ENCODE data around the gene TIMM23. TPM values are rescaled to one million over a fixed set of nuclear protein-coding genes. Genes with fewer than 3 reads are reported as not detected.

Gene TIMM23
- total and polyA plus RNA-seq, 4 donors = 64.3 to 78.9 (median 72.1) TPM

- Histone ChIP-seq H3K36me3 (ENCODE audit: control insufficient read depth, insufficient read depth, low read length) (peaks cover 12% of the 10 kb centered on the region), H3K4me1 (ENCODE audit: control insufficient read depth, insufficient read depth, low read length) (peaks cover 11% of the 10 kb centered on the region), H3K27me3 (ENCODE audit: control insufficient read depth, insufficient read depth, low read length) (no peaks in the 10 kb centered on the region), H3K4me3 (ENCODE audit: low read depth, low read length) (no peak overlapping the region), H3K27ac (ENCODE audit: low read depth, low read length) (no peak overlapping the region), H3K9me3 (ENCODE audit: control insufficient read depth, insufficient read depth, low read length) (no peaks in the 10 kb centered on the region)
- DNase-seq (ENCODE audit: low read depth in 4 of 6, low spot score in 6 of 6) = no peak
- WGBS (ENCODE audit: insufficient coverage) = no CpG with 5 or more reads among the region's 2 CpGs
These were observed 46.3 kb downstream of the TIMM23 start for GRCh38 chr10:46018453-46019176.

- DNase-seq (ENCODE audit: low read depth in 4 of 6, low spot score in 6 of 6) = no peak
- H3K4me1 ChIP-seq (ENCODE audit: control insufficient read depth, insufficient read depth, low read length) = peaks cover 11% of the 10 kb centered on the region
- H3K9me3 ChIP-seq (ENCODE audit: control insufficient read depth, insufficient read depth, low read length) = no peaks in the 10 kb centered on the region
- H3K4me3 ChIP-seq (ENCODE audit: low read depth, low read length) = no peak overlapping the region
- peaks cover 8% of the 10 kb centered on the region for H3K36me3 ChIP-seq (ENCODE audit: control insufficient read depth, insufficient read depth, low read length)
- WGBS (ENCODE audit: insufficient coverage) = 96% methylated on average over 3 of the region's 3 CpGs
- H3K27me3 ChIP-seq (ENCODE audit: control insufficient read depth, insufficient read depth, low read length) = no peaks in the 10 kb centered on the region
- no peak overlapping the region for H3K27ac ChIP-seq (ENCODE audit: low read depth, low read length)
These were observed 46.9 kb downstream of the TIMM23 start for GRCh38 chr10:46019177-46019528.

GRCh38 chr10:46019569-46020343, 47.5 kb downstream of the TIMM23 start:
- Histone ChIP-seq H3K36me3 (ENCODE audit: control insufficient read depth, insufficient read depth, low read length) (peaks cover 5% of the 10 kb centered on the region), H3K27me3 (ENCODE audit: control insufficient read depth, insufficient read depth, low read length) (no peaks in the 10 kb centered on the region), H3K4me3 (ENCODE audit: low read depth, low read length) (no peak overlapping the region), H3K4me1 (ENCODE audit: control insufficient read depth, insufficient read depth, low read length) (peaks cover 11% of the 10 kb centered on the region), H3K27ac (ENCODE audit: low read depth, low read length) (no peak overlapping the region), H3K9me3 (ENCODE audit: control insufficient read depth, insufficient read depth, low read length) (no peaks in the 10 kb centered on the region)
- peak in 1 of 6 donors; percentile 11 for DNase-seq (ENCODE audit: low read depth in 4 of 6, low spot score in 6 of 6)
- 77% methylated on average over 5 of the region's 7 CpGs for WGBS (ENCODE audit: insufficient coverage)

GRCh38 chr10:46020344-46020657, 48.0 kb downstream of the TIMM23 start:
- Histone ChIP-seq H3K9me3 (ENCODE audit: control insufficient read depth, insufficient read depth, low read length) (no peaks in the 10 kb centered on the region), H3K27ac (ENCODE audit: low read depth, low read length) (no peak overlapping the region), H3K36me3 (ENCODE audit: control insufficient read depth, insufficient read depth, low read length) (peaks cover 5% of the 10 kb centered on the region), H3K4me3 (ENCODE audit: low read depth, low read length) (no peak overlapping the region), H3K4me1 (ENCODE audit: control insufficient read depth, insufficient read depth, low read length) (peaks cover 11% of the 10 kb centered on the region), H3K27me3 (ENCODE audit: control insufficient read depth, insufficient read depth, low read length) (no peaks in the 10 kb centered on the region)
- no peak for DNase-seq (ENCODE audit: low read depth in 4 of 6, low spot score in 6 of 6)
- WGBS (ENCODE audit: insufficient coverage) = 90% methylated on average over 2 of the region's 3 CpGs

DNA sequence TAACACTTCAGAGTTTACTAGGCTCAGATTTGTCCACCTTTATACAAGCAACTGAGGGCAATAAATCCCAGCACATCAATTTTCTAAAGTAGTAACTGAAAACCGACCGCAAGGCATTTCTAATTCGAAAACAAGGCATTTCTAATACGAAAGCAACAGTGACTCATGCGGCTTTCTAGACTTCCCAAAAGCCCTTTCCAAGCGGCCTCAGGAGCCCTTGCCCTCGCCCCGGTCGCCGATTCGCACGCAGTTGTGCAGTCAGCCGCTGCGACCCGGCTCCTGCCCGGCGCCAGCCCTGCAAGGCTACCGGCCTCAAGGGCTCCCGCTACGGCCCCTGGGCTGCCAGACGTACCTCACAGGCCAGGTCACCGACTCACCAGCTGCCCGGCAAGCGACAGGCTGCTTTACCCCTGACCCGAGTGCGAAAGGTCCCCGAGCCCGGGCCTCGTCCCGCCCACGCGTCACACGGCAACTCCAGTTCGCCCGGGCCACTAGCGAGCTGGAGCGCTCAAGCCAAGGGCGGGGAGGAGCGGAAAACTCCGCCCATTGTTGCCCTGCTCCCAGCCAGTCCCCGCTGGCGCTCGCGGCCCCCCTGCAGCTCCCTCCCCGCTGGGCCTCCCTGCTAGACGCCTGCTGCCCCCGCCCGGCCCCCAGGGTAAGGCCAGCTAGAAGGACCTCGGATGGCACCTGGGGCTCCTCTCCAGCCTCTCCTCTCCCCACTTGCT, 50.9 kb downstream of the TIMM23 start:
- no peak overlapping the region for H3K27ac ChIP-seq (ENCODE audit: low read depth, low read length)
- peaks cover 3% of the 10 kb centered on the region for H3K36me3 ChIP-seq (ENCODE audit: control insufficient read depth, insufficient read depth, low read length)
- WGBS (ENCODE audit: insufficient coverage) = 2% methylated on average over 46 of the region's 49 CpGs
- no peaks in the 10 kb centered on the region for H3K27me3 ChIP-seq (ENCODE audit: control insufficient read depth, insufficient read depth, low read length)
- peaks cover 11% of the 10 kb centered on the region for H3K4me1 ChIP-seq (ENCODE audit: control insufficient read depth, insufficient read depth, low read length)
- no peaks in the 10 kb centered on the region for H3K9me3 ChIP-seq (ENCODE audit: control insufficient read depth, insufficient read depth, low read length)
- DNase-seq (ENCODE audit: low read depth in 4 of 6, low spot score in 6 of 6) = peak in 4 of 6 donors; percentile 39 to 87 (median 62)
- H3K4me3 ChIP-seq (ENCODE audit: low read depth, low read length) = peak overlapping the region; percentile 66

DNA sequence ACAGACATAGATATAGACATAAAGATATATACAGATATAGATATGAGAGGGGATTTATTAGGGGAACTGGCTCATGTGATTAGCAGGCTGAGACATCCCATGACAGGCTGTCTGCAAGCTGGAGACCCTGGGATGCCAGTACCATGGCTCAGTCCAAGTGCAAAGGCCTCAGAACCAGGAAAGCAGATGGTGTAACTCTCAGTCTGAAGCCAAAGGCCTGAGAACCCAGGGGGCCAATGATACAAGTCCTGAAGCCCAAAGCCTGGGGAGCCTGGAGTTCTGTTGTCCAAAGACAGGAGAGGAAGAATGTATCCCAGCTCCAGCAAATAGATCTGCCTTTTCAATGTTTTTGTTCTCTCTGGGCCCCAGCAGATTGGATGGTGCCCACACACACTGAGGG, 52.7 kb downstream of the TIMM23 start:
- Histone ChIP-seq H3K4me1 (ENCODE audit: control insufficient read depth, insufficient read depth, low read length) (peaks cover 8% of the 10 kb centered on the region), H3K27ac (ENCODE audit: low read depth, low read length) (no peak overlapping the region), H3K36me3 (ENCODE audit: control insufficient read depth, insufficient read depth, low read length) (peaks cover 3% of the 10 kb centered on the region), H3K27me3 (ENCODE audit: control insufficient read depth, insufficient read depth, low read length) (no peaks in the 10 kb centered on the region), H3K4me3 (ENCODE audit: low read depth, low read length) (no peak overlapping the region), H3K9me3 (ENCODE audit: control insufficient read depth, insufficient read depth, low read length) (no peaks in the 10 kb centered on the region)
- no peak for DNase-seq (ENCODE audit: low read depth in 4 of 6, low spot score in 6 of 6)

DNA sequence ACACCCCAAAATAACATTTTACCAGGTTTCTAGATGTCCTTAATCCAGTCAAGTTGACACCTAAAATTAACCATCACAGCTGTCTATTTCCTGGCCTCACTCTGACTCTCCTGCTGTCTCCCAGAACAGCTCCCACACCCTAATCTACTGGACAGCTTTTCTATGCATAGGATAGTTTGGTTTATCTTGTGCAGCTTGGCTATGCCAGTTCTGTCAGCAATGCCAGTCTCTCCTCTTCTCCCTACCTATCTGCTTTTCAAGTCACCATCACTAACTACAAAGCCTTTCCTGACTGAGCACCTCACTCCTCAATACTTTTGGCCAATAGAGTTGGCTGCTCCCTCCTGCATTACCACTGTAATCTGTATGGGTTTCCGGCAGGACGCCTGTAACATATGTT, 53.1 kb downstream of the TIMM23 start:
- Histone ChIP-seq H3K36me3 (ENCODE audit: control insufficient read depth, insufficient read depth, low read length) (peaks cover 3% of the 10 kb centered on the region), H3K27me3 (ENCODE audit: control insufficient read depth, insufficient read depth, low read length) (no peaks in the 10 kb centered on the region), H3K27ac (ENCODE audit: low read depth, low read length) (no peak overlapping the region), H3K9me3 (ENCODE audit: control insufficient read depth, insufficient read depth, low read length) (no peaks in the 10 kb centered on the region), H3K4me1 (ENCODE audit: control insufficient read depth, insufficient read depth, low read length) (peaks cover 8% of the 10 kb centered on the region), H3K4me3 (ENCODE audit: low read depth, low read length) (no peak overlapping the region)
- no CpG with 5 or more reads among the region's 2 CpGs for WGBS (ENCODE audit: insufficient coverage)
- no peak for DNase-seq (ENCODE audit: low read depth in 4 of 6, low spot score in 6 of 6)

DNA sequence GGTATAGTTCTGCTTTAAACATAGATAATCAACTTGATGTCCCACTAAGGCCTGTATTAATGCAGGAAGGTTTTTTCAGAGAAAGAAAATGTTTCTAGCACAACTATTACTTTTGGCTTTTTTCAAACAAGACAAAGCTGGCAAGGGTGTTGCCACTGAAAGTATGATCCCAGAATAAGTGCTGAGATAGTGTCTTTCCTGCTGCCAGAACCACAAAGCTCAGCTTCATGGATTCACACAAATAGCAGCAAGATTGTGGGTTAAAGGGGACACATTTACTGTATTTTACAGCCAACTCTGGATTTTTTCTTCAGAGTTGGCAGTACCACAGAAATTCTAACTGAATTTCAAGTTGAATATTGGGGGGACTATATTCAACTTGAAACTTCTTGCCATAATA, 53.8 kb downstream of the TIMM23 start:
- Histone ChIP-seq H3K4me3 (ENCODE audit: low read depth, low read length) (no peak overlapping the region), H3K27ac (ENCODE audit: low read depth, low read length) (no peak overlapping the region), H3K36me3 (ENCODE audit: control insufficient read depth, insufficient read depth, low read length) (peaks cover 3% of the 10 kb centered on the region), H3K27me3 (ENCODE audit: control insufficient read depth, insufficient read depth, low read length) (no peaks in the 10 kb centered on the region), H3K4me1 (ENCODE audit: control insufficient read depth, insufficient read depth, low read length) (peaks cover 15% of the 10 kb centered on the region), H3K9me3 (ENCODE audit: control insufficient read depth, insufficient read depth, low read length) (no peaks in the 10 kb centered on the region)
- DNase-seq (ENCODE audit: low read depth in 4 of 6, low spot score in 6 of 6) = no peak

GRCh38 chr10:46028584-46029460, 56.5 kb downstream of the TIMM23 start:
- H3K4me1 ChIP-seq (ENCODE audit: control insufficient read depth, insufficient read depth, low read length) = peaks cover 7% of the 10 kb centered on the region
- H3K36me3 ChIP-seq (ENCODE audit: control insufficient read depth, insufficient read depth, low read length) = peaks cover 3% of the 10 kb centered on the region
- DNase-seq (ENCODE audit: low read depth in 4 of 6, low spot score in 6 of 6) = peak in 2 of 6 donors; percentile 44 to 67
- H3K27ac ChIP-seq (ENCODE audit: low read depth, low read length) = no peak overlapping the region
- H3K9me3 ChIP-seq (ENCODE audit: control insufficient read depth, insufficient read depth, low read length) = no peaks in the 10 kb centered on the region
- no peaks in the 10 kb centered on the region for H3K27me3 ChIP-seq (ENCODE audit: control insufficient read depth, insufficient read depth, low read length)
- peak overlapping the region; percentile 91 for H3K4me3 ChIP-seq (ENCODE audit: low read depth, low read length)
- no CpG with 5 or more reads among the region's 6 CpGs for WGBS (ENCODE audit: insufficient coverage)
